HepG2 (cell line): ENCODE results near the gene GALNT10. TPM values are rescaled to one million over a fixed set of nuclear protein-coding genes. Genes with fewer than 3 reads are reported as not detected.

ENCODE experiments used
- ATAC-seq: fragments of 200-7000 bp; cut with Tn5 transposase; 3 replicates; pipeline ENCODE4 v1.9.1; 2020; ENCODE audit warnings: mild to moderate bottlenecking, moderate library complexity
- BruUV-seq: library from RNA; stranded (reverse); fragments of 400-500 nt; replicated peaks from 2 replicates; lab custom pipeline; 2021; lab: Mats Ljungman, UMichigan
- CTCF ChIA-PET: fragments of 300-600 bp; formaldehyde crosslinking; extraction: SDS; loops from one replicate; lab custom pipeline; 2021; ENCODE audit warnings: low total read pairs, inconsistent platforms, low intra/inter-chr PET ratio; lab: Yijun Ruan, JAX
- POLR2A ChIA-PET: fragments of 350-600 bp; sonication (Branson Sonifier 250); formaldehyde crosslinking; loops from one replicate; lab custom pipeline; 2020; ENCODE audit warnings: antibody characterized with exemption, inconsistent platforms; lab: Yijun Ruan, JAX
- DNase-seq: peaks from one replicate; pipeline ENCODE4 v3.0.0-alpha.2; 2015; ENCODE audit warnings: low spot score
- FAIRE-seq: peaks from 3 replicates; lab custom pipeline; 2011; peaks lifted over from hg19 to GRCh38; lab: Jason Lieb, UNC
- H2AFZ ChIP-seq: one replicate; pipeline ENCODE4 v1.6.1; 2011; ENCODE audit warnings: low read length, inconsistent platforms
- H3K27ac ChIP-seq: fragments of 300-600 bp; 3 replicates; pipeline ENCODE4 v1.8.0; 2011; ENCODE audit warnings: mixed run types, mild to moderate bottlenecking, mixed read lengths, low read length, inconsistent platforms; ENCODE audit not compliant: insufficient read depth; ENCODE audit errors: extremely low read length
- H3K27me3 ChIP-seq, 2 experiments: fragments of 200-600 bp in 1 of 2; 2 replicates in 1 of 2; 3 replicates in 1 of 2; pipeline versions ENCODE4 v1.6.0 to v1.8.0; 2011; ENCODE audit warnings: low read length in 2 of 2, mild to moderate bottlenecking in 2 of 2, moderate library complexity in 2 of 2, inconsistent platforms in 1 of 2; ENCODE audit not compliant: insufficient read depth in 2 of 2, control insufficient read depth in 1 of 2
- H3K36me3 ChIP-seq, 2 experiments: fragments of 200-600 bp in 1 of 2; replicated peaks in 1 of 2; 2 replicates in 1 of 2; 3 replicates in 1 of 2; pipeline versions ENCODE4 v1.5.1 to v1.8.0; 2011; ENCODE audit warnings: low read length in 2 of 2, inconsistent platforms in 1 of 2; ENCODE audit not compliant: insufficient read depth in 2 of 2, control insufficient read depth in 1 of 2
- H3K4me1 ChIP-seq: 2 replicates; pipeline ENCODE4 v1.5.1; 2012; ENCODE audit warnings: low read length, inconsistent platforms; ENCODE audit not compliant: insufficient read depth
- H3K4me2 ChIP-seq: 2 replicates; pipeline ENCODE4 v1.6.0; 2011; ENCODE audit warnings: low read depth, low read length, inconsistent platforms
- H3K4me3 ChIP-seq, 3 experiments: fragments of 200-600 bp in 1 of 3; sonication (generic), shearing (Covaris generic) in 1 of 3; replicated peaks in 1 of 3; 2 replicates each; pipeline ENCODE4 v1.5.1; 2011 to 2016; ENCODE audit warnings: low read length in 3 of 3, inconsistent platforms in 2 of 3, low read depth in 2 of 3, mild to moderate bottlenecking in 2 of 3, control low read depth in 1 of 3, mixed read lengths in 1 of 3; ENCODE audit not compliant: insufficient read depth in 1 of 3
- H3K79me2 ChIP-seq: one replicate; pipeline ENCODE4 v1.6.1; 2011; ENCODE audit warnings: low read length, inconsistent platforms; ENCODE audit not compliant: insufficient read depth
- H3K9ac ChIP-seq: 2 replicates; pipeline ENCODE4 v1.6.0; 2011; ENCODE audit warnings: mild to moderate bottlenecking, low read depth, low read length, inconsistent platforms; ENCODE audit not compliant: insufficient read depth
- H3K9me3 ChIP-seq: 2 replicates; pipeline ENCODE4 v1.5.1; 2012; ENCODE audit warnings: mild to moderate bottlenecking, low read length
- H4K20me1 ChIP-seq: 2 replicates; pipeline ENCODE4 v1.6.0; 2011; ENCODE audit warnings: inconsistent platforms, mild to moderate bottlenecking, low read length, moderate library complexity; ENCODE audit not compliant: insufficient read depth
- AHR ChIP-seq: IDR thresholded peaks from 2 replicates; pipeline ENCODE4 v1.6.1; 2018; ENCODE audit warnings: missing genetic modification reagents, missing compliant biosample characterization
- KDM1A ChIP-seq: IDR thresholded peaks from 2 replicates; pipeline ENCODE4 v1.6.1; 2016; ENCODE audit warnings: missing compliant biosample characterization
- LCORL ChIP-seq, 2 experiments: fragments of 450-650 bp in 1 of 2; sonication (generic) in 1 of 2; formaldehyde crosslinking in 1 of 2; IDR thresholded peaks; 2 replicates each; pipeline versions ENCODE4 v1.5.0 to v1.6.1; 2017 to 2020; ENCODE audit warnings: antibody characterized with exemption in 1 of 2, missing genetic modification reagents in 1 of 2
- SMC3 ChIP-seq: IDR thresholded peaks from 2 replicates; pipeline ENCODE4 v1.6.1; 2011; ENCODE audit warnings: low read length, improper control_type of control experiment
- WGBS: methylation state at CpG from one replicate; pipeline ENCODE4 v1.1.6; 2017; ENCODE audit warnings: low lambda C conversion rate; 5-methylcytosine and 5-hydroxymethylcytosine counted together
- in situ Hi-C: cut with HindIII; loops from 2 replicates; pipeline ENCODE4 v1.10.0; 2017; ENCODE audit warnings: low pct_unique_long_range_greater_than_20kb; ENCODE audit not compliant: extremely low pct_ligation_motif_present
- intact Hi-C: fragments of 100-400 bp; cut with micrococcal nuclease; formaldehyde crosslinking; loops from one replicate; pipeline ENCODE4 v1.10.0; 2022; ENCODE audit not compliant: unreplicated experiment
- polyA plus RNA-seq, 8 experiments: library from polyadenylated mRNA; depleted of rRNA in 3 of 8; stranded (reverse) in 7 of 8; unstranded in 1 of 8; fragments of >200 nt; fragmentation: Illumina TruSeq in 4 of 8; extraction: Trizol in 4 of 8; gene quantifications; 2 replicates each; pipeline versions ENCODE4 v1.2.1 to v1.2.3, GENCODE V29; 2011 to 2016; ENCODE audit warnings: low read depth in 4 of 8, missing spikeins in 1 of 8, mixed read lengths in 1 of 8; ENCODE audit not compliant: insufficient read depth in 1 of 8
- total RNA-seq, 5 experiments: library from RNA; depleted of rRNA; stranded (reverse); fragments of >200 nt; fragmentation: Illumina TruSeq; extraction: Trizol; gene quantifications; 2 replicates each; pipeline ENCODE4 v1.2.3, GENCODE V29; 2016; ENCODE audit warnings: low read depth in 1 of 5
- TF ChIP-seq, protein P1 (sequence below): sonication (generic); formaldehyde crosslinking; IDR thresholded peaks from 2 replicates; pipeline ENCODE4 v1.4.0; 2020; ENCODE audit warnings: missing genetic modification reagents, borderline replicate concordance
- TF ChIP-seq, protein P2 (sequence below), 2 experiments: sonication (generic) in 1 of 2; formaldehyde crosslinking in 1 of 2; IDR thresholded peaks; 2 replicates each; pipeline versions ENCODE4 v1.4.0 to v1.6.1; 2016 to 2020; ENCODE audit warnings: borderline replicate concordance in 1 of 2, low read depth in 1 of 2, mild to moderate bottlenecking in 1 of 2, missing genetic modification reagents in 1 of 2
- TF ChIP-seq, protein P3 (sequence below): IDR thresholded peaks from 2 replicates; pipeline ENCODE4 v1.6.1; 2012; ENCODE audit warnings: low read length, improper control_type of control experiment
- TF ChIP-seq, protein P4 (sequence below): sonication (generic); formaldehyde crosslinking; IDR thresholded peaks from 2 replicates; pipeline ENCODE4 v1.4.0; 2020; ENCODE audit warnings: missing genetic modification reagents, borderline replicate concordance
- TF ChIP-seq, protein P5 (sequence below): sonication (generic); formaldehyde crosslinking; IDR thresholded peaks from 2 replicates; pipeline ENCODE4 v1.4.0; 2020; ENCODE audit warnings: missing genetic modification reagents, borderline replicate concordance

Gene GALNT10
- total and polyA plus RNA-seq, 2 of the 13 experiments (the other 11 are each of a cell fraction or from before 2014, with no cell fraction given), result 8.1 to 11.2 TPM

DNA sequence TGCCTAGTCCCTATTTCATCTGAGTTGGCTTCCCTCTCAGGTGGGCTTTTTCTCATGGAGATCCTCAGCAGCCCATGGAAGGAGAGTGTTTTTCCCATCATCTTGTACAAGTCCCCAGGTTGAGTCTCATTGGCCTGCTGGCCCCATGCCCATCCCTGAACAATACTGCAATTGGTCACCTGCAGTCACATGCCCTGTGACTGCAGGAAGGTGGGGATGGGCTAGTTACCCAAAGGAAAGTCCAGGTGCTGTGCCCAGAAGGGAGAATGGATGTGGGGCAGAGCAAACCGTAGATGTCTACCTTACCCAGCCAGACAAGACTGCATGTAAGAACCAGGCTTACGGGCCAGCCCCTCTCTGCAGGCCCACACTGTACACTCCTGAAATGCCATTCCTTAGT lies 201.3 kb downstream of the GALNT10 start:
- BruUV-seq, result no TSS peak
- Histone ChIP-seq H2AFZ (no peak overlapping the region), H3K4me1 (peaks cover 20% of the 10 kb centered on the region), H3K79me2 (no peaks in the 10 kb centered on the region), H3K27me3 (no peaks in the 10 kb centered on the region), H3K9ac (no peak overlapping the region), H3K4me2 (no peak overlapping the region), H3K9me3 (no peaks in the 10 kb centered on the region), H3K27ac (no peak overlapping the region), H4K20me1 (no peaks in the 10 kb centered on the region), H3K4me3 (no peak overlapping the region), H3K36me3 (peaks cover 0 to 1% of the 10 kb centered on the region in 2 experiments; a peak in 1 of 5 replicates)
- in situ Hi-C loops, result no loop called here
- 90% methylated on average over 2 of the region's 2 CpGs for WGBS
- ChIA-PET POLR2A (no interaction called here), CTCF (no interaction called here)
- intact Hi-C loops, result no loop called here
- no peak for FAIRE-seq
- ATAC-seq, result no peak
- no peak for DNase-seq
- TF ChIP-seq, protein P1, sequence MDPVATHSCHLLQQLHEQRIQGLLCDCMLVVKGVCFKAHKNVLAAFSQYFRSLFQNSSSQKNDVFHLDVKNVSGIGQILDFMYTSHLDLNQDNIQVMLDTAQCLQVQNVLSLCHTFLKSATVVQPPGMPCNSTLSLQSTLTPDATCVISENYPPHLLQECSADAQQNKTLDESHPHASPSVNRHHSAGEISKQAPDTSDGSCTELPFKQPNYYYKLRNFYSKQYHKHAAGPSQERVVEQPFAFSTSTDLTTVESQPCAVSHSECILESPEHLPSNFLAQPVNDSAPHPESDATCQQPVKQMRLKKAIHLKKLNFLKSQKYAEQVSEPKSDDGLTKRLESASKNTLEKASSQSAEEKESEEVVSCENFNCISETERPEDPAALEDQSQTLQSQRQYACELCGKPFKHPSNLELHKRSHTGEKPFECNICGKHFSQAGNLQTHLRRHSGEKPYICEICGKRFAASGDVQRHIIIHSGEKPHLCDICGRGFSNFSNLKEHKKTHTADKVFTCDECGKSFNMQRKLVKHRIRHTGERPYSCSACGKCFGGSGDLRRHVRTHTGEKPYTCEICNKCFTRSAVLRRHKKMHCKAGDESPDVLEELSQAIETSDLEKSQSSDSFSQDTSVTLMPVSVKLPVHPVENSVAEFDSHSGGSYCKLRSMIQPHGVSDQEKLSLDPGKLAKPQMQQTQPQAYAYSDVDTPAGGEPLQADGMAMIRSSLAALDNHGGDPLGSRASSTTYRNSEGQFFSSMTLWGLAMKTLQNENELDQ (CRISPR knock-in tag), result no peak
- TF ChIP-seq, protein P2, sequence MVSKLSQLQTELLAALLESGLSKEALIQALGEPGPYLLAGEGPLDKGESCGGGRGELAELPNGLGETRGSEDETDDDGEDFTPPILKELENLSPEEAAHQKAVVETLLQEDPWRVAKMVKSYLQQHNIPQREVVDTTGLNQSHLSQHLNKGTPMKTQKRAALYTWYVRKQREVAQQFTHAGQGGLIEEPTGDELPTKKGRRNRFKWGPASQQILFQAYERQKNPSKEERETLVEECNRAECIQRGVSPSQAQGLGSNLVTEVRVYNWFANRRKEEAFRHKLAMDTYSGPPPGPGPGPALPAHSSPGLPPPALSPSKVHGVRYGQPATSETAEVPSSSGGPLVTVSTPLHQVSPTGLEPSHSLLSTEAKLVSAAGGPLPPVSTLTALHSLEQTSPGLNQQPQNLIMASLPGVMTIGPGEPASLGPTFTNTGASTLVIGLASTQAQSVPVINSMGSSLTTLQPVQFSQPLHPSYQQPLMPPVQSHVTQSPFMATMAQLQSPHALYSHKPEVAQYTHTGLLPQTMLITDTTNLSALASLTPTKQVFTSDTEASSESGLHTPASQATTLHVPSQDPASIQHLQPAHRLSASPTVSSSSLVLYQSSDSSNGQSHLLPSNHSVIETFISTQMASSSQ (IDR thresholded peaks at IDR 0.05; ENCODE audit: low read depth), result no peak
- TF ChIP-seq, protein P2 (CRISPR knock-in tag; IDR thresholded peaks at IDR 0.05; ENCODE audit: borderline replicate concordance), result no peak
- TF ChIP-seq, protein P3, sequence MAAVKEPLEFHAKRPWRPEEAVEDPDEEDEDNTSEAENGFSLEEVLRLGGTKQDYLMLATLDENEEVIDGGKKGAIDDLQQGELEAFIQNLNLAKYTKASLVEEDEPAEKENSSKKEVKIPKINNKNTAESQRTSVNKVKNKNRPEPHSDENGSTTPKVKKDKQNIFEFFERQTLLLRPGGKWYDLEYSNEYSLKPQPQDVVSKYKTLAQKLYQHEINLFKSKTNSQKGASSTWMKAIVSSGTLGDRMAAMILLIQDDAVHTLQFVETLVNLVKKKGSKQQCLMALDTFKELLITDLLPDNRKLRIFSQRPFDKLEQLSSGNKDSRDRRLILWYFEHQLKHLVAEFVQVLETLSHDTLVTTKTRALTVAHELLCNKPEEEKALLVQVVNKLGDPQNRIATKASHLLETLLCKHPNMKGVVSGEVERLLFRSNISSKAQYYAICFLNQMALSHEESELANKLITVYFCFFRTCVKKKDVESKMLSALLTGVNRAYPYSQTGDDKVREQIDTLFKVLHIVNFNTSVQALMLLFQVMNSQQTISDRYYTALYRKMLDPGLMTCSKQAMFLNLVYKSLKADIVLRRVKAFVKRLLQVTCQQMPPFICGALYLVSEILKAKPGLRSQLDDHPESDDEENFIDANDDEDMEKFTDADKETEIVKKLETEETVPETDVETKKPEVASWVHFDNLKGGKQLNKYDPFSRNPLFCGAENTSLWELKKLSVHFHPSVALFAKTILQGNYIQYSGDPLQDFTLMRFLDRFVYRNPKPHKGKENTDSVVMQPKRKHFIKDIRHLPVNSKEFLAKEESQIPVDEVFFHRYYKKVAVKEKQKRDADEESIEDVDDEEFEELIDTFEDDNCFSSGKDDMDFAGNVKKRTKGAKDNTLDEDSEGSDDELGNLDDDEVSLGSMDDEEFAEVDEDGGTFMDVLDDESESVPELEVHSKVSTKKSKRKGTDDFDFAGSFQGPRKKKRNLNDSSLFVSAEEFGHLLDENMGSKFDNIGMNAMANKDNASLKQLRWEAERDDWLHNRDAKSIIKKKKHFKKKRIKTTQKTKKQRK, result no peak
- TF ChIP-seq LCORL (IDR thresholded peaks at IDR 0.05), result no peak
- no peak for TF ChIP-seq LCORL (CRISPR knock-in tag; IDR thresholded peaks at IDR 0.05)
- TF ChIP-seq, protein P4, sequence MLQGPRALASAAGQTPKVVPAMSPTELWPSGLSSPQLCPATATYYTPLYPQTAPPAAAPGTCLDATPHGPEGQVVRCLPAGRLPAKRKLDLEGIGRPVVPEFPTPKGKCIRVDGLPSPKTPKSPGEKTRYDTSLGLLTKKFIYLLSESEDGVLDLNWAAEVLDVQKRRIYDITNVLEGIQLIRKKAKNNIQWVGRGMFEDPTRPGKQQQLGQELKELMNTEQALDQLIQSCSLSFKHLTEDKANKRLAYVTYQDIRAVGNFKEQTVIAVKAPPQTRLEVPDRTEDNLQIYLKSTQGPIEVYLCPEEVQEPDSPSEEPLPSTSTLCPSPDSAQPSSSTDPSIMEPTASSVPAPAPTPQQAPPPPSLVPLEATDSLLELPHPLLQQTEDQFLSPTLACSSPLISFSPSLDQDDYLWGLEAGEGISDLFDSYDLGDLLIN (CRISPR knock-in tag), result no peak
- TF ChIP-seq KDM1A (CRISPR knock-in tag), result no peak
- no peak for TF ChIP-seq SMC3
- TF ChIP-seq, protein P5, sequence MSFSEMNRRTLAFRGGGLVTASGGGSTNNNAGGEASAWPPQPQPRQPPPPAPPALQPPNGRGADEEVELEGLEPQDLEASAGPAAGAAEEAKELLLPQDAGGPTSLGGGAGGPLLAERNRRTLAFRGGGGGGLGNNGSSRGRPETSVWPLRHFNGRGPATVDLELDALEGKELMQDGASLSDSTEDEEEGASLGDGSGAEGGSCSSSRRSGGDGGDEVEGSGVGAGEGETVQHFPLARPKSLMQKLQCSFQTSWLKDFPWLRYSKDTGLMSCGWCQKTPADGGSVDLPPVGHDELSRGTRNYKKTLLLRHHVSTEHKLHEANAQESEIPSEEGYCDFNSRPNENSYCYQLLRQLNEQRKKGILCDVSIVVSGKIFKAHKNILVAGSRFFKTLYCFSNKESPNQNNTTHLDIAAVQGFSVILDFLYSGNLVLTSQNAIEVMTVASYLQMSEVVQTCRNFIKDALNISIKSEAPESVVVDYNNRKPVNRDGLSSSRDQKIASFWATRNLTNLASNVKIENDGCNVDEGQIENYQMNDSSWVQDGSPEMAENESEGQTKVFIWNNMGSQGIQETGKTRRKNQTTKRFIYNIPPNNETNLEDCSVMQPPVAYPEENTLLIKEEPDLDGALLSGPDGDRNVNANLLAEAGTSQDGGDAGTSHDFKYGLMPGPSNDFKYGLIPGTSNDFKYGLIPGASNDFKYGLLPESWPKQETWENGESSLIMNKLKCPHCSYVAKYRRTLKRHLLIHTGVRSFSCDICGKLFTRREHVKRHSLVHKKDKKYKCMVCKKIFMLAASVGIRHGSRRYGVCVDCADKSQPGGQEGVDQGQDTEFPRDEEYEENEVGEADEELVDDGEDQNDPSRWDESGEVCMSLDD (CRISPR knock-in tag), result no peak
- no peak for TF ChIP-seq AHR (CRISPR knock-in tag)
